Erythroblast (primary cell): ENCODE data around the gene NCR3LG1.
"Not testable (repeated sequence)": the region's sequence is repeated elsewhere in the genome, so short reads cannot be mapped to it uniquely, and the experiment has no call there.

Experiments used
- DNase-seq, 2 experiments: peaks; one replicate each; lab custom pipeline; 2025; lab: John Stamatoyannopoulos, UW
- GATA1 ChIP-seq: IDR thresholded peaks from 2 replicates; pipeline ENCODE4 v1.6.1; 2011; ENCODE audit warnings: low read depth, mild to moderate bottlenecking, control low read depth, low read length, moderate library complexity
- POLR2A ChIP-seq: IDR thresholded peaks from 2 replicates; pipeline ENCODE4 v1.6.1; 2011; ENCODE audit warnings: mild to moderate bottlenecking, low read length

NCR3LG1 gene

GRCh38 chr11:17418444-17419081 is 67.0 kb downstream of the NCR3LG1 start:
- TF ChIP-seq GATA1: no peak
- no peak for TF ChIP-seq POLR2A
- no peak for DNase-seq

GRCh38 chr11:17421781-17422180 is 70.2 kb downstream of the NCR3LG1 start:
- no peak for DNase-seq

GRCh38 chr11:17423533-17424310 is 72.1 kb downstream of the NCR3LG1 start:
- no peak for DNase-seq
- TF ChIP-seq POLR2A (no peak), GATA1 (no peak)

More at GRCh38 chr11:17421781-17422180, 70.2 kb downstream of the NCR3LG1 start:
- TF ChIP-seq GATA1 (no peak), POLR2A (no peak)

- not testable (repeated sequence) for DNase-seq
Measured at GRCh38 chr11:17426233-17426632, 74.6 kb downstream of the NCR3LG1 start.
